A673 (cell line): ENCODE results near the gene SCART1. TPM values are rescaled to one million over a fixed set of nuclear protein-coding genes. Genes with fewer than 3 reads are reported as not detected.

Source experiments
- BruUV-seq: library from RNA; stranded (reverse); fragments of 400-500 nt; replicated peaks from 2 replicates; lab custom pipeline; 2021; lab: Mats Ljungman, UMichigan
- CTCF ChIA-PET: fragments of 300-600 bp; sonication (Branson Sonifier 250); formaldehyde crosslinking; loops from one replicate; lab custom pipeline; 2022; ENCODE audit warnings: antibody characterized with exemption; lab: Charles Lee
- POLR2A ChIA-PET: fragments of 300-600 bp; sonication (Branson Sonifier 250); formaldehyde crosslinking; loops from one replicate; lab custom pipeline; 2022; ENCODE audit warnings: antibody characterized with exemption; ENCODE audit not compliant: low non-redundant PET; lab: Charles Lee
- DNase-seq: peaks from one replicate; pipeline ENCODE4 v3.0.0-alpha.2; 2015; ENCODE audit warnings: low spot score
- H3K27ac ChIP-seq: fragments of 200-600 bp; sonication (generic); 2 replicates; pipeline ENCODE4 v1.5.1; 2016; ENCODE audit warnings: mixed run types, low read depth, mild to moderate bottlenecking, mixed read lengths, antibody characterized with exemption, low read length; ENCODE audit not compliant: poor library complexity, severe bottlenecking
- H3K27me3 ChIP-seq: fragments of 200-600 bp; sonication (generic); replicated peaks from 2 replicates; pipeline ENCODE4 v1.6.1; 2017; ENCODE audit warnings: mixed run types, low read depth, mild to moderate bottlenecking, mixed read lengths, antibody characterized with exemption, low read length; ENCODE audit not compliant: insufficient read depth, poor library complexity
- H3K36me3 ChIP-seq: fragments of 200-600 bp; sonication (generic); 2 replicates; pipeline ENCODE4 v1.6.1; 2016; ENCODE audit warnings: mixed run types, mild to moderate bottlenecking, mixed read lengths, antibody characterized with exemption, low read length; ENCODE audit not compliant: insufficient read depth, poor library complexity, severe bottlenecking
- H3K4me1 ChIP-seq: fragments of 200-600 bp; sonication (generic); 2 replicates; pipeline ENCODE4 v1.6.1; 2017; ENCODE audit warnings: mixed run types, mild to moderate bottlenecking, mixed read lengths, antibody characterized with exemption, low read length; ENCODE audit not compliant: insufficient read depth, poor library complexity, severe bottlenecking
- H3K4me3 ChIP-seq: fragments of 200-600 bp; sonication (generic); 2 replicates; pipeline ENCODE4 v1.5.1; 2016; ENCODE audit warnings: low read depth, mixed run types, mild to moderate bottlenecking, mixed read lengths, low read length; ENCODE audit not compliant: poor library complexity, severe bottlenecking
- H3K9me3 ChIP-seq: fragments of 200-600 bp; sonication (generic); 2 replicates; pipeline ENCODE4 v1.6.1; 2016; ENCODE audit warnings: mixed run types, low read depth, mild to moderate bottlenecking, mixed read lengths, antibody characterized with exemption, low read length; ENCODE audit not compliant: poor library complexity, severe bottlenecking
- CTCF ChIP-seq: fragments of 300-800, 200-600 bp; sonication (generic); conservative IDR thresholded peaks from 2 replicates; pipeline ENCODE4 v1.5.1; 2017; ENCODE audit warnings: low read depth, mild to moderate bottlenecking, antibody characterized with exemption, low read length, moderate library complexity, mixed read lengths
- EZH2 ChIP-seq: fragments of 200-600 bp; sonication (generic); IDR thresholded peaks from 2 replicates; pipeline ENCODE4 v1.6.1; 2017; ENCODE audit warnings: borderline replicate concordance, low read depth, mild to moderate bottlenecking, mixed read lengths, antibody characterized with exemption, low read length; ENCODE audit not compliant: poor library complexity, severe bottlenecking
- intact Hi-C: fragments of 100-400 bp; cut with micrococcal nuclease; formaldehyde crosslinking; loops from one replicate; pipeline ENCODE4 v1.10.0; 2022; ENCODE audit not compliant: unreplicated experiment
- total RNA-seq: library from RNA; stranded (reverse); gene quantifications from 2 replicates; pipeline ENCODE4 v1.2.3, GENCODE V29; 2021

The SCART1 gene
- total RNA-seq, 1 experiment from 2014 or later: 1.8 TPM

- Histone ChIP-seq H3K27me3 (no peaks in the 10 kb centered on the region), H3K9me3 (no peaks in the 10 kb centered on the region)
- DNase-seq: no peak
Observed at GRCh38 chr10:133441780-133442179, 12.0 kb upstream of the SCART1 start.

GRCh38 chr10:133442191-133442966 is 11.4 kb upstream of the SCART1 start:
- no peaks in the 10 kb centered on the region for H3K36me3 ChIP-seq
- POLR2A ChIA-PET: no interaction called here
- TF ChIP-seq EZH2 (no peak), CTCF (no peak)
- no peaks in the 10 kb centered on the region for H3K27me3 ChIP-seq
- CTCF ChIA-PET: no interaction called here
- no peak overlapping the region for H3K4me3 ChIP-seq
- no TSS peak for BruUV-seq
- H3K27ac ChIP-seq: no peak overlapping the region
- H3K4me1 ChIP-seq: no peaks in the 10 kb centered on the region
- intact Hi-C loops: no loop called here
- no peak for DNase-seq
- peaks cover 5% of the 10 kb centered on the region for H3K9me3 ChIP-seq

More at GRCh38 chr10:133441780-133442179, 12.0 kb upstream of the SCART1 start:
- no peak overlapping the region for H3K27ac ChIP-seq
- ChIA-PET CTCF (no interaction called here), POLR2A (no interaction called here)
- no peaks in the 10 kb centered on the region for H3K4me1 ChIP-seq
- intact Hi-C loops: no loop called here
- no peaks in the 10 kb centered on the region for H3K36me3 ChIP-seq
- no peak overlapping the region for H3K4me3 ChIP-seq
- BruUV-seq: no TSS peak
- TF ChIP-seq EZH2 (no peak), CTCF (no peak)

- Histone ChIP-seq H3K36me3 (no peaks in the 10 kb centered on the region), H3K9me3 (peaks cover 13% of the 10 kb centered on the region), H3K4me3 (no peak overlapping the region), H3K27me3 (no peaks in the 10 kb centered on the region), H3K27ac (no peak overlapping the region), H3K4me1 (no peaks in the 10 kb centered on the region)
- no peak for TF ChIP-seq EZH2
- no peak for TF ChIP-seq CTCF
- ChIA-PET POLR2A (no interaction called here), CTCF (no interaction called here)
- no peak for DNase-seq
- no TSS peak for BruUV-seq
- intact Hi-C loops: no loop called here
Observed at GRCh38 chr10:133442967-133443924, 10.5 kb upstream of the SCART1 start.
